GM21423 (cell line): ENCODE results near the gene ARHGAP11B.
"Not testable (repeated sequence)": the region's sequence is repeated elsewhere in the genome, so short reads cannot be mapped to it uniquely, and the experiment has no call there.

Source experiments
- ATAC-seq: cut with Tn5 transposase; IDR thresholded peaks from one replicate; pipeline ENCODE4 v1.9.1; 2021; ENCODE audit warnings: mild to moderate bottlenecking, moderate library complexity; ENCODE audit not compliant: unreplicated experiment

Gene ARHGAP11B

DNA sequence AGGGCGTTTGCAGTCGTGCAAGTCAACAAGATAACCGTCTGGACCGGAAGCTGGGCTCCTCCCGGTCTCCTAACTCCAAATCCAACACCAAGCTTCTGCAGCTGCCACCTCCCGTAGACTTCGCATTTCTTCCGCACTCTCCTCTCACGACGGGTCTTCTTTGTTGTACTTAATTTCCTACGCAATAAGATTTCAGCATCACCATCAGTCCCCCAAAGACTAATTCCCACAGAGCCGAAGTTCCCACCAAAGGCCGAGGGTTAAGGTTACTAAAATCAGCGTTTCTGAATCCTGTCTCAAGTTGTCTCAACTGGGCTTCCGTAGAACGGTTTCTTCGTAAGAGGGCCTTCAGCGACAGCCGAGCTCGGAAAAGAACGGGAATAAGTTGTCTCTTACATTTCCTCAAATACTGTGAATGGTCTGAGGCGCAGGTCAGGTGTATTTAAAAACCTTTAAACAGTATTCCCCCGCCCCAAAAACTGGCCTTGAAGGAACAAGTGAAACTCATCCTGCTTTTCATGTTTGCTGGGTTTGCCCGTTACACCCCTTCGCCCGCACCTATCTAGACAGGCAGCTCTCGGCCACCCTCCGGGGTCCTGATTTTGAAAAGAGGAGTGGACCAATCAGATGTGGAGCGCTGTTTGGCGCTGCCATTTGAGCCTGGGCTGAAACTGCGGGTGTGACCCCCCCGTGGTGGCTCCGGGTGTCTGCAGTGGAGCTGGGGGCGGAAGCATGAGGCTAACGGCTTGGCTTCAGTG is at the start of gene ARHGAP11B:
Gene ARHGAP11B (plus strand): TSS at position 693 of the 758 bp plus-strand sequence.
- peak; percentile 93 for ATAC-seq

DNA sequence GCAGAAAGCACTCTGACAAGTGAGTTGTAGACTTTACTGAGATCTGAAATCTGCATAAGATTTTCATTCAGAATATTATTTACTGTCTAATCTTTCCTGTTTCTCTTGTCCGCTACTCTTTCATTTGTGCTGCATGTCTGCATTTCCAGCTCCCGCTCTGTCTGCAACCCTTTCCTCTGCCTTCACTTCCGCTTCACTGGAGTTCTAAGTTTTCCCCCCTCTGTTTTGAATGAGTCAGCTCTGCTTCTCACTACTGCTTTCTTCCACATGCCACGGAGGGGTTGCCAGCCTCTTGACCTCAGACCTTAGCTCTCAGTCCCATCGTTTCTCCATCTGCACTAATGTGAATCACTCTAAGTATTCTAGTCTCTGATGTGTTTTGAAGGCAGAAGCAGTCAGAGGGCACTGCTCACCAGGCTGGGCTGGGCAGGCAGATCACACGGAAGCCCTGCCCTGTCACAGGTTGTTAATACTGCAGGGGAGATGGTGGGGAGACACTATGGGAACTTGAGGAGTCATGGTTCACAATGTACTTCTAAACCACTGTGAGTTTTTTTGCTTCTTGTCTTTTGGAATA is 46.4 kb upstream of the ARHGAP11B start:
- ATAC-seq, result not testable (repeated sequence)

GRCh38 chr15:30580716-30581115 is 45.2 kb upstream of the ARHGAP11B start:
- ATAC-seq, result not testable (repeated sequence)

DNA sequence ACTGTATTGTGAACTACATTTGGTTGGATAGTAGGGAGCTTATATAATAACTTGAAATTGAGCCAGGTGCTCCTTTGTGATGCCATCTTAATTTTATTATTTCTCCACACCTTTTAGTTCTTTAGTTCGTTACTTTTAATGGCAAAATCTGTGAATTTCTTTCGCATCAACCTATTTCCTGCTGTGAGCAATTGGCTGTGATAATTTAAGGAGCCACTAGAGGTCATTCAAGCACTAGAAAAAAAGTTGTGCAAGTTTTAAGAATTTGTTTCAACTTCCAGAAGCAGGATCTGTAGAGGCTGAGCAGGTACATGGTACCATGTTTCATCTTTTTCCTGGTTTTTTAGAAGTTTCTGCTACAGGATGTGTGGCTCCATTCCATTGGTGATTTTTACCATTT is 27.0 kb upstream of the ARHGAP11B start:
- not testable (repeated sequence) for ATAC-seq

- not testable (repeated sequence) for ATAC-seq
Measured at GRCh38 chr15:30603796-30604195, 22.1 kb upstream of the ARHGAP11B start, which contains the start of gene GOLGA8H. Gene GOLGA8H (plus strand): TSS chr15:30604028. CDS start chr15:30604126, 98 bp downstream.

DNA sequence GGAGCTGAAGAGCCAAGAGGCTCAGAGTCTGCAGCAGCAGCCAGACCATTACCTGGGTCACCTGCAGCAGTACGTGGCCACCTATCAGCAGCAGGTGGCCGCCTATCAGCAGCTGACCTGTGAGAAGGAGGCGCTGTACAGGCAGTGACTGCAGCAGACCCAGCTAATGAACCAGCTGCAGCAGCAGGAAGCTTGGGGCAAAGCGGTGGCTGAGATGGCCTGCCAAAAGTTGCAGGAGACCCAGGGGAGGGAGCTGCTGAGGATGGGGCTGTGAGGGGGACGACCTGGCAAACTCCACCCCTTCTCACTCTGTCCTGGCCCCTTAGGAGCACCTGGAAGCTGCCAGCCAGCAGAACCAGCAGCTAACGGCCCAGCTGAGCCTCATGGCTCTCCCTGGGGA is 13.7 kb upstream of the ARHGAP11B start:
- ATAC-seq, result not testable (repeated sequence)

GRCh38 chr15:30621342-30621741 is 4.6 kb upstream of the ARHGAP11B start:
- ATAC-seq, result not testable (repeated sequence)

DNA sequence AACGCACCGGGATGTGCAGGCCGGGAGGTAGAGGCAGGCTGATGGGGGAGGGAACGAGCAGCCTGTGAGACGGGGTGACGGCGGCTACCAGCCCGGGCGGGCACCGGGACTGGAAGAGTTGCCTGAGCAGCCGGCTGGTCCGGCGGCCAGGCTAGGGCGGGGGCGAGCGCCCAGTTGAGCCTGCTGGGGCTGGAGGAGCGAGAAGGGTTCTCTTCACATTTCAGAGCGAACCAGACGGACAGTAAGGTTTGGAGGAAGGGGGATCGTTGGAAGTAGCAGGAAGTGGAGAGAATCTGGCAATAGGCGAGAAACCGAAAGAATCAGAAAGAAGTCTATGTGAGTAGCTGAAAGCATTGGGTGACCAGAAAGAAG is 252 bp downstream of the ARHGAP11B start:
- not testable (repeated sequence) for ATAC-seq

- ATAC-seq, result not testable (repeated sequence)
Measured at GRCh38 chr15:30626632-30627031, 704 bp downstream of the ARHGAP11B start.

DNA sequence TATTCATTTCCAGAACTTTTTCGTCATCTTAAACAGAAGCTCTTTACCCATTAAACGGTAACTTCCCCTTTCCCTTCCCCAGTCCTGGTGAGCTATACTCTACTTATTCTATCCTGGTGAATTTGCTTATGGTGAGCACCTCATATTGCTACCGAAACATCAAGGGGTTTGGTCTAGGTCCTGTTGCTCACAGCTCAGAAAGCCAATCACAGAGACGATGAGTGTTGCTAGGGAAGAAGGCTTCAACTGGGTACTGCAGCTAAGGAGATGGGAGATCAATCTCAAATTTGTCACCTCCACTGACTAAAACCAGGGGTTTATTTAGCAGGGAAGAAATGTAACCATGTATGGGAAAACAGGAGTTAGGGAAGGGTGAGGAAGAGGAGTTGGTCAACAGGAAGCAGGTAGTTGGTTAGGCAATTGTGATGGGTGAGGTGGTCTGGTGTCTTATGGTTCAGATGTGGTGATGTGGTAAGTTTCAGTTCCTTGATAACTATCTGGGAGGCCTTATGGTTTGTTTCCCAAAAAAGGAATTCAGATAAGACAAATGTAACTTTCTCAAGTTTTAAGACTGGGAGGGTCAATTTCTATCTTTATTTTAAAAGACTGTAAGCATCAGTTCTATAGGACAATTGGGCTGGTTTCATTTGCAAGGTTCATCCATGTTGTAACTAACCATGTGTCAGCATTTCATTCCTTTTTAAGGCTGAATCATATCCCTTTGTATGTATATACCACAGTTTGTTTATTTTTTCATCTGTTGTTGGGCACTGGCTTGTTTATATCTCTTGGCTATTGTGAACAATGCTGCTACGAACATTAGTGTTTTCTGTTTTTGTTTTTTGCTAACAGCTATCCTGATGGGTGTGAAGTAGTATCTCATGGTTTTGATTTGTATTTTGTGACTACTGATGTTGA is 24.3 kb downstream of the ARHGAP11B start:
- peak; percentile 91 for ATAC-seq

DNA sequence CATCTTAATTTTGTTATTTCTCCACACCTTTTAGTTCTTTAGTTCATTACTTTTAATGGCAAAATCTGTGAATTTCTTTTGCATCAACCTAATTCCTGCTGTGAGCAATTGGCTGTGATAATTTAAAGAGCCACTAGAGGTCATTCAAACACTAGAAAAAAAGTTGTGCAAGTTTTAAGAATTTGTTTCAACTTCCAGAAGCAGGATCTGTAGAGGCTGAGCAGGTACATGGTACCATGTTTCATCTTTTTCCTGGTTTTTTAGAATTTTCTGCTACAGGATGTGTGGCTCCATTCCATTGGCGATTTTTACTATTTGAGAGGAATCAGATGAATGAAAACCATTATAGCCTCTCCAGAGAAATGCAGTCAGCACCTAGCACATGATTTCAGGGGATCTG is 35.2 kb downstream of the ARHGAP11B start:
- not testable (repeated sequence) for ATAC-seq

- ATAC-seq, result not testable (repeated sequence)
Measured at GRCh38 chr15:30669621-30670020, 43.7 kb downstream of the ARHGAP11B start.

GRCh38 chr15:30670056-30670455 is 44.1 kb downstream of the ARHGAP11B start:
- no peak for ATAC-seq

DNA sequence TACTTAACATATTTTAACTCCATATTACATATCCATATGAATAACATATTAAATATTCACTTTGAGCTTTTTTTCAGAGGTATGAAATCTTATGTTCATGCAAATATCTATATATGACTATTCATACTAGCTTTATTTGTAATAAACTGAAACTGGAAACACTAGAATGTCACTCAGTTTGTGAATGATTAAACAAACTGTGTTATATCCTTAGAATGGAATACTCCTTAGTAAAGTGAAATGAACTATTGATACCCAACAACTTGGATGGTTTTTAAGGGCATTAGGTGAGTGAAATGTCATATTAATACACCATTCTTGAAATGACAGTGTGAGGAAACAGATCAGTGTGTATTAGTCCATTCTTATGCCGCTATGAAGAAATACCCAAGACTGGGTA is 45.4 kb downstream of the ARHGAP11B start:
- no peak for ATAC-seq

- no peak for ATAC-seq
Measured at GRCh38 chr15:30675126-30675525, 49.2 kb downstream of the ARHGAP11B start.

DNA sequence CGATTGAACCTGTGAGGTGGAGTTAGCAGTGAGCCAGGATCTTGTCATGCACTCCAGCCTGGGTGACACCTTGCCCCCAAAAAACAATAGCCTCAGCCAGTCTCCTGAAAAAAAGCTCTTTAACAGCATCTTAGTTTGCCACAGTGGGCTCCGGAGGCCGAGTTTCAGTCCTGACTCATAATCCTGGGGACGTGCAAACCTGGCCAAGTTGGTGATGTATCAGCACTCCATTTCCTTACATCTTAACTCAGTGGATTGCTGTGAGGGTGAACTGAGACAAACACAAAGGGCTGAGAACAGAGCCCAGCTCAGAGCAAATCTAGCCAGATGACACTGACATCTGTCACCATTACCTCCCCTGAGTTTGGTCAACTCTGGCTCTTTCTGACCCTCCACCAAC is 50.0 kb downstream of the ARHGAP11B start:
- ATAC-seq, result not testable (repeated sequence)

- ATAC-seq, result not testable (repeated sequence)
Measured at GRCh38 chr15:30680997-30681396, 55.1 kb downstream of the ARHGAP11B start.

GRCh38 chr15:30685709-30686285 is 59.9 kb downstream of the ARHGAP11B start:
- not testable (repeated sequence) for ATAC-seq

DNA sequence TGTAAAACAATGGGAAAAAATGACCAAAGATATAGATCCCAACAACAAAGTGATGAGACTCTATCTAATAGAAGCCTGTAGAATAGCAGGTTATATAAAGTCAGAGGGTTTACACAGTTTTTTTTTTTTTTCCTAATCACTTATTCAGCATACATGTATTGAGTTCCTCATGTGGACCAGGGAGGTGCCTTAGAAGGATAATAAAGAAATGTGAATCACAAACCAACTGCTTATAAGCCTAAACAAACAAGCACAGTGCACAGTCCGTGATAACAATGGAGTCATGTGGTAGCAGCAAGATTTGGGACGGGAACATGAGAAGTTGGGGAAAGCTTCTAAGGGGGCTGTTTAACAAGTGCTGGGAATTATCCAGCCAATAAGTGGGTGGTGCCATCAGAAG is 60.7 kb downstream of the ARHGAP11B start:
- ATAC-seq, result not testable (repeated sequence)
